ENCODE results near the gene TNN. TPM values are rescaled to one million over a fixed set of nuclear protein-coding genes. Genes with fewer than 3 reads are reported as not detected.
A peak's percentile ranks its signal among the peaks of the same experiment; 100 is the strongest.

The TNN gene
- total RNA-seq, 1 experiment from 2014 or later, result not detected

GRCh38 chr1:175134500-175134899 lies 66.9 kb downstream of the TNN start:
- CTCF ChIA-PET, result interaction anchor here (0.6 to 7.2 kb wide), 9 partner anchors 10 to 316 kb away, joined by 3 to 99 read pairs (median 7); no protein-coding TSS in a partner anchor

GRCh38 chr1:175136246-175136645 lies 68.6 kb downstream of the TNN start:
- TF ChIP-seq CTCF (IDR thresholded peaks at IDR 0.05; ENCODE audit: unreplicated experiment), result no peak
- no peaks in the 10 kb centered on the region for H3K9me3 Mint-ChIP-seq (ENCODE audit: unreplicated experiment)
- peaks cover 28% of the 10 kb centered on the region for H3K27me3 Mint-ChIP-seq (ENCODE audit: insufficient read depth, unreplicated experiment)
- peaks cover 8% of the 10 kb centered on the region for H3K4me1 Mint-ChIP-seq (ENCODE audit: insufficient read depth, unreplicated experiment)
- no peak overlapping the region for H3K27ac Mint-ChIP-seq (ENCODE audit: low read depth, unreplicated experiment)
- no peak overlapping the region for H3K4me3 Mint-ChIP-seq (ENCODE audit: unreplicated experiment)
- no TSS peak for BruUV-seq (replicated peaks)
- H3K36me3 Mint-ChIP-seq (ENCODE audit: insufficient read depth, unreplicated experiment), result no peaks in the 10 kb centered on the region
- intact Hi-C loops (cut with micrococcal nuclease), result no loop called here
- CTCF ChIA-PET, result interaction anchor here (0.6 to 7.2 kb wide), 6 partner anchors 9 to 1555 kb away, joined by 3 to 99 read pairs (median 15); no protein-coding TSS in a partner anchor
- no peak for DNase-seq (ENCODE audit: unreplicated experiment)
- POLR2A ChIA-PET, result no interaction called here

More at GRCh38 chr1:175134500-175134899, 66.9 kb downstream of the TNN start:
- Mint-ChIP-seq H3K9me3 (ENCODE audit: unreplicated experiment) (no peaks in the 10 kb centered on the region), H3K36me3 (ENCODE audit: insufficient read depth, unreplicated experiment) (no peaks in the 10 kb centered on the region), H3K4me3 (ENCODE audit: unreplicated experiment) (no peak overlapping the region), H3K27ac (ENCODE audit: low read depth, unreplicated experiment) (no peak overlapping the region), H3K4me1 (ENCODE audit: insufficient read depth, unreplicated experiment) (peaks cover 8% of the 10 kb centered on the region), H3K27me3 (ENCODE audit: insufficient read depth, unreplicated experiment) (peaks cover 28% of the 10 kb centered on the region)
- intact Hi-C loops (cut with micrococcal nuclease), result no loop called here
- no peak for TF ChIP-seq CTCF (IDR thresholded peaks at IDR 0.05; ENCODE audit: unreplicated experiment)
- POLR2A ChIA-PET, result interaction anchor here (0.7 kb wide), 1 partner anchor 96 kb away, joined by 3 read pairs; no protein-coding TSS in a partner anchor
- no TSS peak for BruUV-seq (replicated peaks)
- no peak for DNase-seq (ENCODE audit: unreplicated experiment)

- Mint-ChIP-seq H3K9me3 (ENCODE audit: unreplicated experiment) (no peaks in the 10 kb centered on the region), H3K36me3 (ENCODE audit: insufficient read depth, unreplicated experiment) (no peaks in the 10 kb centered on the region), H3K4me3 (ENCODE audit: unreplicated experiment) (no peak overlapping the region), H3K27me3 (ENCODE audit: insufficient read depth, unreplicated experiment) (peaks cover 28% of the 10 kb centered on the region), H3K4me1 (ENCODE audit: insufficient read depth, unreplicated experiment) (peaks cover 3% of the 10 kb centered on the region), H3K27ac (ENCODE audit: low read depth, unreplicated experiment) (no peak overlapping the region)
- TF ChIP-seq CTCF (IDR thresholded peaks at IDR 0.05; ENCODE audit: unreplicated experiment), result no peak
- intact Hi-C loops (cut with micrococcal nuclease), result no loop called here
- DNase-seq (ENCODE audit: unreplicated experiment), result peak; percentile 33
- no TSS peak for BruUV-seq (replicated peaks)
- ChIA-PET POLR2A (no interaction called here), CTCF (interaction anchor here (1.0 to 7.2 kb wide), 5 partner anchors 8 to 181 kb away, joined by 4 to 99 read pairs (median 17); no protein-coding TSS in a partner anchor)
Measured at GRCh38 chr1:175137369-175137768, 69.7 kb downstream of the TNN start.

- CTCF ChIA-PET, result interaction anchor here (0.7 to 15.5 kb wide), 4 partner anchors 7 to 183 kb away, joined by 3 to 723 read pairs (median 51); no protein-coding TSS in a partner anchor
- peaks cover 28% of the 10 kb centered on the region for H3K27me3 Mint-ChIP-seq (ENCODE audit: insufficient read depth, unreplicated experiment)
- POLR2A ChIA-PET, result no interaction called here
- H3K9me3 Mint-ChIP-seq (ENCODE audit: unreplicated experiment), result no peaks in the 10 kb centered on the region
- no peak for DNase-seq (ENCODE audit: unreplicated experiment)
- intact Hi-C loops (cut with micrococcal nuclease), result no loop called here
- no TSS peak for BruUV-seq (replicated peaks)
- no peaks in the 10 kb centered on the region for H3K4me1 Mint-ChIP-seq (ENCODE audit: insufficient read depth, unreplicated experiment)
- no peaks in the 10 kb centered on the region for H3K36me3 Mint-ChIP-seq (ENCODE audit: insufficient read depth, unreplicated experiment)
- TF ChIP-seq CTCF (IDR thresholded peaks at IDR 0.05; ENCODE audit: unreplicated experiment), result no peak
- H3K27ac Mint-ChIP-seq (ENCODE audit: low read depth, unreplicated experiment), result no peak overlapping the region
- H3K4me3 Mint-ChIP-seq (ENCODE audit: unreplicated experiment), result no peak overlapping the region
Measured at GRCh38 chr1:175138579-175138978, 70.9 kb downstream of the TNN start.
